PC-3 (cell line): ENCODE results near the gene COQ10A. TPM values are rescaled to one million over a fixed set of nuclear protein-coding genes. Genes with fewer than 3 reads are reported as not detected.

Experiments
- ATAC-seq: fragments of 200-7000 bp; cut with Tn5 transposase; 2 replicates; pipeline ENCODE4 v1.9.1; 2020; ENCODE audit warnings: mild to moderate bottlenecking, moderate library complexity
- BruUV-seq: library from RNA; stranded (reverse); fragments of 400-500 nt; replicated peaks from 2 replicates; lab custom pipeline; 2021; lab: Mats Ljungman, UMichigan
- CTCF ChIA-PET: fragments of 300-600 bp; sonication (Branson Sonifier 250); formaldehyde crosslinking; loops from one replicate; lab custom pipeline; 2022; ENCODE audit warnings: antibody characterized with exemption; lab: Charles Lee
- POLR2A ChIA-PET: fragments of 300-600 bp; sonication (Branson Sonifier 250); formaldehyde crosslinking; loops from one replicate; lab custom pipeline; 2022; ENCODE audit warnings: antibody characterized with exemption; ENCODE audit not compliant: unreplicated experiment; lab: Charles Lee
- DNase-seq: peaks from one replicate; pipeline ENCODE4 v3.0.0-alpha.2; 2015
- H2AFZ ChIP-seq: fragments of 300-600 bp; sonication (generic); 2 replicates; pipeline ENCODE4 v1.6.0; 2016; ENCODE audit warnings: antibody characterized with exemption, low read length
- H3F3A ChIP-seq: fragments of 300-600 bp; sonication (generic); one replicate; pipeline ENCODE4 v1.6.0; 2017; ENCODE audit warnings: antibody characterized with exemption, low read length, control low read depth, mild to moderate bottlenecking; ENCODE audit not compliant: unreplicated experiment
- H3K27ac ChIP-seq: fragments of 300-600 bp; sonication (generic); 2 replicates; pipeline ENCODE4 v1.5.1; 2016; ENCODE audit warnings: mild to moderate bottlenecking, low read length
- H3K27me3 ChIP-seq: fragments of 300-600 bp; sonication (generic); 2 replicates; pipeline ENCODE4 v1.6.1; 2016; ENCODE audit warnings: low read length, mixed read lengths
- H3K36me3 ChIP-seq: fragments of 300-600 bp; sonication (generic); 2 replicates; pipeline ENCODE4 v1.6.1; 2016; ENCODE audit warnings: low read depth, mixed run types, low read length, mixed read lengths
- H3K4me1 ChIP-seq: fragments of 300-600 bp; sonication (generic); 2 replicates; pipeline ENCODE4 v1.5.1; 2016; ENCODE audit warnings: low read length; ENCODE audit not compliant: insufficient read depth
- H3K4me2 ChIP-seq: fragments of 300-600 bp; sonication (generic); 2 replicates; pipeline ENCODE4 v1.6.0; 2016; ENCODE audit warnings: low read length
- H3K4me3 ChIP-seq: fragments of 300-600 bp; sonication (generic); 2 replicates; pipeline ENCODE4 v1.5.1; 2016; ENCODE audit warnings: mild to moderate bottlenecking, low read length, mixed read lengths
- H3K79me2 ChIP-seq: fragments of 300-600 bp; sonication (generic); 2 replicates; pipeline ENCODE4 v1.6.1; 2017; ENCODE audit warnings: low read length, mixed read lengths
- H3K9ac ChIP-seq: fragments of 300-600 bp; sonication (generic); 2 replicates; pipeline ENCODE4 v1.6.0; 2016; ENCODE audit warnings: mild to moderate bottlenecking, low read length
- H3K9me2 ChIP-seq: fragments of 300-600 bp; sonication (generic); replicated peaks from 2 replicates; pipeline ENCODE4 v1.6.1; 2016; ENCODE audit warnings: mixed run types, low read length, mixed read lengths
- H3K9me3 ChIP-seq: fragments of 300-600 bp; sonication (generic); 2 replicates; pipeline ENCODE4 v1.6.1; 2016; ENCODE audit warnings: low read length, mixed read lengths
- H4K20me1 ChIP-seq: fragments of 300-600 bp; sonication (generic); 2 replicates; pipeline ENCODE4 v1.6.1; 2016; ENCODE audit warnings: low read length, mixed read lengths
- EZH2 ChIP-seq: fragments of 300-600 bp; sonication (generic); IDR thresholded peaks from one replicate; pipeline ENCODE4 v1.6.1; 2017; ENCODE audit warnings: antibody characterized with exemption, mild to moderate bottlenecking, low read length; ENCODE audit not compliant: unreplicated experiment
- EZH2phosphoT487 ChIP-seq: fragments of 300-600 bp; sonication (generic); IDR thresholded peaks from 2 replicates; pipeline ENCODE4 v1.6.1; 2018; ENCODE audit warnings: mild to moderate bottlenecking, antibody characterized with exemption, low read length, borderline replicate concordance
- intact Hi-C: fragments of 100-400 bp; cut with micrococcal nuclease; formaldehyde crosslinking; loops from 2 replicates; pipeline ENCODE4 v1.9.0; 2023
- total RNA-seq: library from RNA; depleted of rRNA; stranded (reverse); fragments of >200 nt; gene quantifications from 2 replicates; pipeline ENCODE4 v1.2.3, GENCODE V29; 2014
- TF ChIP-seq, protein P1 (sequence below): fragments of 300-600 bp; sonication (generic); conservative IDR thresholded peaks from 2 replicates; pipeline ENCODE4 v1.5.1; 2017; ENCODE audit warnings: antibody characterized with exemption, low read depth, mild to moderate bottlenecking, low read length

COQ10A gene
- total RNA-seq, 1 experiment from 2014 or later: 9.8 TPM

- no peak for TF ChIP-seq EZH2phosphoT487
- H4K20me1 ChIP-seq: peaks cover 23% of the 10 kb centered on the region; the same call in 1 of the 2 replicates
- ATAC-seq: peak; percentile 95
- H3F3A ChIP-seq: no peaks in the 10 kb centered on the region
- peak within 1 kb of the TSS; percentile 87 for H3K4me2 ChIP-seq
- peaks cover 50% of the 10 kb centered on the region for H3K79me2 ChIP-seq
- peak within 1 kb of the TSS; percentile 87 for H2AFZ ChIP-seq
- H3K9me2 ChIP-seq: no peaks in the 10 kb centered on the region
- intact Hi-C loops: no loop called here
- peak within 1 kb of the TSS; percentile 69 for H3K27ac ChIP-seq
- DNase-seq: peak; percentile 99
- no TSS peak for BruUV-seq
- ChIA-PET POLR2A (interaction anchor here (0.6 to 0.7 kb wide), 3 partner anchors 16 to 360 kb away, joined by 3 read pairs; no protein-coding TSS in a partner anchor), CTCF (no interaction called here)
- H3K4me3 ChIP-seq: peak within 1 kb of the TSS; percentile 96
- no peaks in the 10 kb centered on the region for H3K27me3 ChIP-seq
- no peaks in the 10 kb centered on the region for H3K9me3 ChIP-seq
- H3K4me1 ChIP-seq: peaks cover 39% of the 10 kb centered on the region
- peaks cover 18% of the 10 kb centered on the region for H3K36me3 ChIP-seq
- H3K9ac ChIP-seq: peak within 1 kb of the TSS; percentile 89
These were observed 33.3 kb downstream of the COQ10A start, which contains the start of gene CS for GRCh38 chr12:56299853-56300643. CS (minus strand) TSS chr12:56300330; CDS start chr12:56300201, 129 bp downstream.

DNA sequence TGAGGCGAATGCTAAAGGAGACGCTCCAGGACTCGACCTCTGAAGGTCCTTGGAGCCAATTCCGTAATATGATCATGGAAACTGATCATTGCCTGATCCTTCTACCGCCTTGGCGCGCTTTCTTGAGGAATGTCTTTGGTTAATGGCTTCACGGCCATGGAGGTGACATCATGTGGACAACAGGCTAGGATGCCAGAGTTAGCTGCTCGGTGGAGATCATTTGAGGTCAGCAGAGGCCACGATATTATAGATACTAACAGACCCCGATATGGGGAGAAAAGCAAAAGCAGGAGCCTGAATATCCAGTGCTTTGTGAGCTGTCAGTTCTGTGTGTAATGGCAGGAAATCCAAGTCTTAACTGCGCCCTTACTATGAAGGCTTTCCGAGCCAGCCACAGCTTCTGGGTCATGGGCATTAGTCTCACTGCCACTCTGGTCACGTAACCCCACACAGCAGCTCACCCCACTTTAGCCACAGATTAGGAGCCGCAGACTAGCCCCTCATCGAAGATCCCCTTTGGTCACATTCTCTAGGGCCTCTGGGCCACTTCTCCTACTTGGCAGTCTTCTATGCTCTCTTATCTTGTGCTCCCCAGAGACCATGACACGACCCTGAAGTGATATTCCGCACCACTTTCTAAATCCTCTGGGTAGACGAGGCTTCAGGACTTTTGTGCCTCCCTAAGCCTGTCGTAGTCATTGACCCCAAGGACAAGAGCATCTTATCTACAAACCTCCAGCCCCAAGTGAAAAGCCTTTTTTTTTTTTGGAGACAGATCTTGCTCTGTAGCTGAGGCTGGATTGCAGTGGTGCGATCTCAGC, 34.1 kb downstream of the COQ10A start:
- peak overlapping the region; percentile 86 for H3K4me2 ChIP-seq
- TSS peak; percentile 70 for BruUV-seq
- POLR2A ChIA-PET: interaction anchor here (0.6 kb wide), 1 partner anchor 197 kb away, joined by 6 read pairs; the partner anchor contains the start of gene PA2G4

GRCh38 chr12:56304276-56304675, 37.5 kb downstream of the COQ10A start:
- no peak overlapping the region for H3K4me3 ChIP-seq
- H4K20me1 ChIP-seq: 0 out of 2 replicates have a peak, but pooled peaks cover under 1% of the 10 kb centered on the region
- H3K9me2 ChIP-seq: no peaks in the 10 kb centered on the region
- DNase-seq: no peak
- H3K9me3 ChIP-seq: no peaks in the 10 kb centered on the region
- no peak for ATAC-seq
- H3F3A ChIP-seq: no peaks in the 10 kb centered on the region
- no peaks in the 10 kb centered on the region for H3K27me3 ChIP-seq
- ChIA-PET POLR2A (no interaction called here), CTCF (no interaction called here)
- no peak overlapping the region for H3K27ac ChIP-seq
- no peak overlapping the region for H3K4me2 ChIP-seq
- H3K79me2 ChIP-seq: peaks cover 8% of the 10 kb centered on the region
- BruUV-seq: no TSS peak
- H3K9ac ChIP-seq: no peak overlapping the region
- TF ChIP-seq, protein P1, sequence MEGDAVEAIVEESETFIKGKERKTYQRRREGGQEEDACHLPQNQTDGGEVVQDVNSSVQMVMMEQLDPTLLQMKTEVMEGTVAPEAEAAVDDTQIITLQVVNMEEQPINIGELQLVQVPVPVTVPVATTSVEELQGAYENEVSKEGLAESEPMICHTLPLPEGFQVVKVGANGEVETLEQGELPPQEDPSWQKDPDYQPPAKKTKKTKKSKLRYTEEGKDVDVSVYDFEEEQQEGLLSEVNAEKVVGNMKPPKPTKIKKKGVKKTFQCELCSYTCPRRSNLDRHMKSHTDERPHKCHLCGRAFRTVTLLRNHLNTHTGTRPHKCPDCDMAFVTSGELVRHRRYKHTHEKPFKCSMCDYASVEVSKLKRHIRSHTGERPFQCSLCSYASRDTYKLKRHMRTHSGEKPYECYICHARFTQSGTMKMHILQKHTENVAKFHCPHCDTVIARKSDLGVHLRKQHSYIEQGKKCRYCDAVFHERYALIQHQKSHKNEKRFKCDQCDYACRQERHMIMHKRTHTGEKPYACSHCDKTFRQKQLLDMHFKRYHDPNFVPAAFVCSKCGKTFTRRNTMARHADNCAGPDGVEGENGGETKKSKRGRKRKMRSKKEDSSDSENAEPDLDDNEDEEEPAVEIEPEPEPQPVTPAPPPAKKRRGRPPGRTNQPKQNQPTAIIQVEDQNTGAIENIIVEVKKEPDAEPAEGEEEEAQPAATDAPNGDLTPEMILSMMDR: no peak
- TF ChIP-seq EZH2phosphoT487: no peak
- TF ChIP-seq EZH2: no peak
- peaks cover 13% of the 10 kb centered on the region for H3K36me3 ChIP-seq
- no peak overlapping the region for H2AFZ ChIP-seq
- peaks cover 8% of the 10 kb centered on the region for H3K4me1 ChIP-seq
- intact Hi-C loops: no loop called here

More for the DNA sequence above, 34.1 kb downstream of the COQ10A start:
- TF ChIP-seq EZH2phosphoT487: no peak
- no peak for TF ChIP-seq EZH2
- TF ChIP-seq, protein P1: no peak
- CTCF ChIA-PET: no interaction called here
- no peaks in the 10 kb centered on the region for H3K27me3 ChIP-seq
- peaks cover 23% of the 10 kb centered on the region; the same call in 1 of the 2 replicates for H4K20me1 ChIP-seq
- DNase-seq (no peak), ATAC-seq (peak; percentile 1; the same call in 1 of the 2 replicates)
- H3K4me3 ChIP-seq: peak overlapping the region; percentile 96
- peaks cover 18% of the 10 kb centered on the region for H3K36me3 ChIP-seq
- peaks cover 42% of the 10 kb centered on the region for H3K79me2 ChIP-seq
- no peaks in the 10 kb centered on the region for H3K9me3 ChIP-seq
- H2AFZ ChIP-seq: peak overlapping the region; percentile 87
- no peaks in the 10 kb centered on the region for H3K9me2 ChIP-seq
- peaks cover 39% of the 10 kb centered on the region for H3K4me1 ChIP-seq
- H3F3A ChIP-seq: no peaks in the 10 kb centered on the region
- H3K27ac ChIP-seq: peak overlapping the region; percentile 56
- peak overlapping the region; percentile 89 for H3K9ac ChIP-seq
- intact Hi-C loops: no loop called here
